Measurements from ENCODE around the gene VPS52. TPM values are rescaled to one million over a fixed set of nuclear protein-coding genes. Genes with fewer than 3 reads are reported as not detected.

Gene VPS52
- total and polyA plus RNA-seq, 9 of the 15 experiments (the other 6 are each of a cell fraction or from before 2014, with no cell fraction given) = 24.4 to 103 (median 40.2) TPM

DNA sequence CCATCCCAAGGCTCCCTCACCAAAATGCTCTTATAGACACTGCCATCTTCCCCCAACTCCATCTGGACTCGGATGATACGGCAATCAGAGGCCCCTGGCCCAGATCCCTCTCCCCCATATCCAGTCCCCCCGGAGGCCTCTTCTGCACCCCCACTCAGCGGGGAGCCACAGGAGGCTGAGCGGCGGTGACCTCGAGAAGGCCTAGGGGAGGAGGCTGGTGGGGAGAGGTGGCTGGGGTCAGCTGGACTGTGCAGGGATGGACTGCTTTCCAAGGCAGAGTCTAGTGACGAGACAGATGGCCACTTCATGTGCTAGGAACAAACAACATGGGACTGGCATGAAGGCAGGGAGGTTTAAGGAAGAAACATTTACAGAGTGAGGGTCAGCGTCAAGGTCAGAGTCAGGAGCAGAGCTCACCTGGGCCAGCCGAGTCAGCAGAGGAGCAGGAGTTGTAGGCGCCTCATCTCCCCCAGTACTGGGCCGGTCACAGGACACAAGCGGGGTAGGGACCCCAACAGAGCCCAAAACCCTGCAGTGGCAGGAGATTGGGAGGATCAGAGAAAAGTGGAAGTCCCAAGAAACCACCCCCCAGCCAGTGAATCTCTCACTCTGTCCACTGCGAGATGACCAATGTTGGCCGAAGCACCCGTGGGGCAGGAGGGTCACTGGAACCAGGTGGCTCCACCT lies 21.5 kb upstream of the VPS52 start (continued):
- TF ChIP-seq CTCFL (IDR thresholded peaks at IDR 0.05; ENCODE audit: borderline replicate concordance, insufficient read depth, low read depth, low read length, poor library complexity, severe bottlenecking) = no peak
- TF ChIP-seq ZNF76 (CRISPR knock-in tag; IDR thresholded peaks at IDR 0.05; ENCODE audit: borderline replicate concordance) = no peak
- TF ChIP-seq SRF (CRISPR knock-in tag; IDR thresholded peaks at IDR 0.05) = no peak
- no peak for TF ChIP-seq PREB (CRISPR knock-in tag; IDR thresholded peaks at IDR 0.05)
- no peak for TF ChIP-seq ESRRA (IDR thresholded peaks at IDR 0.05; ENCODE audit: borderline replicate concordance, low read depth)
- no peak for TF ChIP-seq ZFP1 (CRISPR knock-in tag; IDR thresholded peaks at IDR 0.05)
- TF ChIP-seq NCOR1 (IDR thresholded peaks at IDR 0.05) = no peak
- no peak; the same call in 1 of the 2 replicates for TF ChIP-seq CBFA2T2 (conservative IDR thresholded peaks at IDR 0.05)
- TF ChIP-seq POLR2AphosphoS2 (IDR thresholded peaks at IDR 0.05; ENCODE audit: low read length) = 0 out of 2 replicates have a peak, but pooled peaks have one; percentile 38
- TF ChIP-seq CSDE1 (IDR thresholded peaks at IDR 0.05) = no peak
- peak; percentile 60 for TF ChIP-seq RBFOX2 (IDR thresholded peaks at IDR 0.05; ENCODE audit: low read depth, low read length)
